Measurements from ENCODE around the gene AMPD2.

DNA sequence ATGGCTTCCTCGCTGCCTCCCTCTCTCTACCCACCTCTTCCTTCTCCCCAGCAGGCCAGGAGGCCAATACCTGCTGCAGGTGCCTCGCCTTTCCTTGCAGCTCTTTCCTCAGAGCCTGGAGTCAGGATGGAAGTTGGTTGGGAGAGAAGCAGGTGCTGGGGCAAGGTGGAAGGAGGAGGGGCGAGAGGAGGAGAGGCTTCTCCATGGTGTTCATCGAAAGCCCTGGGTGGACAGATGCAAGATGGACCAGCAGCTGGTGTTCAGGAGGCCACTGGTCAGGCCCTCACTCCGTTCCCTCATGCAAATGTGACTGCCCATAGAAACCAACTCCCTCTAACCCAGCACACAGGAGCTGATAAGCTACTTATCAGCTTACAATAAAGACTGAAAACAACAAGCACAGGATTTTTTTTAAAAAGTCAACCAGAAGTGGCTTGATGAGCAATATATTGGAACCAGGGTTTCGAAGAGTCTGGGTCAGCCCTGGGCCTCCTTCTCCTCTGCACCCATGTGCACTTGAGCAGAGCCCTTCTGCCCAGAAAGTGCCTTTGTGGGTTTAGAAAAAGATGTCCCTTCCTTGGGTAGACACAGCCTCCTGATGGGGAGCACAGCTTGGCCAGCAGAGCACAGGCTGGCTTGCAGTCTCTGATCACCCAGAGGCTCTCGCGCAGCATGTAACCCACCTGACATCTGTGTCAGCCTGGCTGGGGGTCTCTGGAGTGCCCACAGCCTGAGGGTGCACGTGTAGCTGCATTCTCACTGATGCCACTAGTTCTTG is 19.6 kb downstream of the AMPD2 start:
- TF ChIP-seq, protein P1, sequence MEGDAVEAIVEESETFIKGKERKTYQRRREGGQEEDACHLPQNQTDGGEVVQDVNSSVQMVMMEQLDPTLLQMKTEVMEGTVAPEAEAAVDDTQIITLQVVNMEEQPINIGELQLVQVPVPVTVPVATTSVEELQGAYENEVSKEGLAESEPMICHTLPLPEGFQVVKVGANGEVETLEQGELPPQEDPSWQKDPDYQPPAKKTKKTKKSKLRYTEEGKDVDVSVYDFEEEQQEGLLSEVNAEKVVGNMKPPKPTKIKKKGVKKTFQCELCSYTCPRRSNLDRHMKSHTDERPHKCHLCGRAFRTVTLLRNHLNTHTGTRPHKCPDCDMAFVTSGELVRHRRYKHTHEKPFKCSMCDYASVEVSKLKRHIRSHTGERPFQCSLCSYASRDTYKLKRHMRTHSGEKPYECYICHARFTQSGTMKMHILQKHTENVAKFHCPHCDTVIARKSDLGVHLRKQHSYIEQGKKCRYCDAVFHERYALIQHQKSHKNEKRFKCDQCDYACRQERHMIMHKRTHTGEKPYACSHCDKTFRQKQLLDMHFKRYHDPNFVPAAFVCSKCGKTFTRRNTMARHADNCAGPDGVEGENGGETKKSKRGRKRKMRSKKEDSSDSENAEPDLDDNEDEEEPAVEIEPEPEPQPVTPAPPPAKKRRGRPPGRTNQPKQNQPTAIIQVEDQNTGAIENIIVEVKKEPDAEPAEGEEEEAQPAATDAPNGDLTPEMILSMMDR (IDR thresholded peaks at IDR 0.05; ENCODE audit: insufficient read depth, low read length, poor library complexity, severe bottlenecking), result no peak
- no peak for TF ChIP-seq EZH2phosphoT487 (conservative IDR thresholded peaks at IDR 0.05; ENCODE audit: low read length)

All from SU-DHL-6 (cell line).